AG09309 (cell line): ENCODE data around the gene MYO3B.

Source experiments
- DNase-seq: peaks from one replicate; pipeline ENCODE4 v3.0.0-alpha.2; 2010; ENCODE audit warnings: low read depth
- H3K4me3 ChIP-seq: 2 replicates; pipeline ENCODE4 v1.5.1; 2011; ENCODE audit warnings: mild to moderate bottlenecking, low read depth, low read length, moderate library complexity; ENCODE audit not compliant: control insufficient read depth
- TF ChIP-seq, protein P1 (sequence below): IDR thresholded peaks from 2 replicates; pipeline ENCODE4 v1.5.1; 2011; ENCODE audit warnings: mild to moderate bottlenecking, low read depth, low read length, inconsistent platforms; ENCODE audit not compliant: insufficient read depth, control insufficient read depth; ENCODE audit errors: missing control alignments

The MYO3B gene

GRCh38 chr2:170651624-170652325, 473.8 kb downstream of the MYO3B start:
- no peak overlapping the region for H3K4me3 ChIP-seq

DNA sequence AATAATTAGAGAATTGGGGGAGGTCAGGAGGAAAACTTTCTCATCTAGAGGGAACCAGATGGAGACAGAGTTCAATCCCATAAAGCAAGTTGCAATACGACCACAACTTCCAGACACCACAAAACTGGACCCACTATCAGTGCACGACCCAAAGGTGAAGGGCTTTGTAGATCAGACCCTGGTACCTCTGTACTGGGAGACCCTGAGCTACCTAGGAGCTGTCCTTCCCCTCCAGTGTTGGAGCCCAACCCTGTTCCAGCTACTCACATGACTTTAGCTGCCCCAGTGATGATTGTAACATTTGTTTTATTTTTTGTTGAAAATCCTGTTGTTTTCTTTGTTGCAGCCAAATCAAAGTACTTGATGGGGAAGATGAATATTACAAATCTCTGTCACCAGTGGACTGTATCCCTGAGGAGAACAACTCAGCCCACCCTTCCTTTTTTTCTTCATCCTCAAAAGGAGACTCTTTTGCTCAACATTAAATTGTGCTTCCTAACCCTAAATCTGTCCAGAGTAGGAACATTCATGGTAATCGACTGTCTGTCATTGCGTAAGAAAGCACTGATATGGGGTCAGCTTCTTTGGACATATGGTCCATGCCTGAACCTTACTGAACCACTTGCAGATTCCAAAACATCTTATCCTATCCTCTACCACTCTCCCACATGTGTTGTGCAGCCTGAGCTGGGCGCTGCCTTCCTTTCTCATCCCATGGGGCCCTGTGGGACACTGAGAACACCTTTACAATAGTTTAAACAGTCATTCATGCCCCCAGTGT, 474.9 kb downstream of the MYO3B start:
- TF ChIP-seq, protein P1, sequence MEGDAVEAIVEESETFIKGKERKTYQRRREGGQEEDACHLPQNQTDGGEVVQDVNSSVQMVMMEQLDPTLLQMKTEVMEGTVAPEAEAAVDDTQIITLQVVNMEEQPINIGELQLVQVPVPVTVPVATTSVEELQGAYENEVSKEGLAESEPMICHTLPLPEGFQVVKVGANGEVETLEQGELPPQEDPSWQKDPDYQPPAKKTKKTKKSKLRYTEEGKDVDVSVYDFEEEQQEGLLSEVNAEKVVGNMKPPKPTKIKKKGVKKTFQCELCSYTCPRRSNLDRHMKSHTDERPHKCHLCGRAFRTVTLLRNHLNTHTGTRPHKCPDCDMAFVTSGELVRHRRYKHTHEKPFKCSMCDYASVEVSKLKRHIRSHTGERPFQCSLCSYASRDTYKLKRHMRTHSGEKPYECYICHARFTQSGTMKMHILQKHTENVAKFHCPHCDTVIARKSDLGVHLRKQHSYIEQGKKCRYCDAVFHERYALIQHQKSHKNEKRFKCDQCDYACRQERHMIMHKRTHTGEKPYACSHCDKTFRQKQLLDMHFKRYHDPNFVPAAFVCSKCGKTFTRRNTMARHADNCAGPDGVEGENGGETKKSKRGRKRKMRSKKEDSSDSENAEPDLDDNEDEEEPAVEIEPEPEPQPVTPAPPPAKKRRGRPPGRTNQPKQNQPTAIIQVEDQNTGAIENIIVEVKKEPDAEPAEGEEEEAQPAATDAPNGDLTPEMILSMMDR: no peak
- no peak for DNase-seq
- H3K4me3 ChIP-seq: no peak overlapping the region

More at GRCh38 chr2:170651624-170652325, 473.8 kb downstream of the MYO3B start:
- TF ChIP-seq, protein P1: no peak
- no peak for DNase-seq

DNA sequence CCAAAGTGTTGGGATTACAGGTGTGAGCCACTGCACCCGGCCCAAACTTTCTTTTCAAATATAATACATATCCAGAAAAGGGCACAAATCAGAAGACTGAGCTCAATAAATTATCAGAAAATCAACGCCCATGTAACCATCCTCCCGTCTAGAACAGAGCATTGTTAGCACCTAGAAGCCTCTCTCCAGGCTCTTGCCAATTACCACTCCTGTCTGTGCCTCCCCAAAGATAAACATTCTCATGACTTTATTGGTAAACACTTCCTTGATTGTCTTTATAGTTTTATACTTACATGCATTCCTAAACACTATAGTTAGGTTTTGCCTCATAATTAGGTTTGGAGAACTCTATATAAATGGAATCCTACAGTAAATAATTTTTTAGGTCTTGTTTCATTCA, 478.7 kb downstream of the MYO3B start:
- TF ChIP-seq, protein P1: no peak
- DNase-seq: no peak
- H3K4me3 ChIP-seq: no peak overlapping the region

DNA sequence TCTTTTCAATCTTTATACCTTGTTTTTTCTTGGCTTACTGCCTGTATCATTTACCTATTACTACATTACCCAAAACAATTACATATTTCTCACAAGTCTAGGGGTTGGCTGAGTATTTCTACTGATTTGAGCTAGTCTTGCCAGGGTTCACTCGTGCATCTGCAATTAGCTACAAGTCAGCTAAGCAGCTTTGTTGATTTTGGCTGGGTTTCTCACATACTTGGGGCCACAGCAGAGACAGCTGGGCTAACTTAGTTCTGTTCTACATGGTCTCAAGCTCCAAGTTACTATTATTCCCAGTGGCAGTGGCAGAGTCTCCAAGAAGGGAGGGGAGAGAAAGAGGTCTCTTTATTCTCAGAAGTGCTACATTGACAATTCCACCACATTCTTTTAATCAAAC, 482.5 kb downstream of the MYO3B start:
- no peak for DNase-seq
- TF ChIP-seq, protein P1: no peak
- H3K4me3 ChIP-seq: no peak overlapping the region

DNA sequence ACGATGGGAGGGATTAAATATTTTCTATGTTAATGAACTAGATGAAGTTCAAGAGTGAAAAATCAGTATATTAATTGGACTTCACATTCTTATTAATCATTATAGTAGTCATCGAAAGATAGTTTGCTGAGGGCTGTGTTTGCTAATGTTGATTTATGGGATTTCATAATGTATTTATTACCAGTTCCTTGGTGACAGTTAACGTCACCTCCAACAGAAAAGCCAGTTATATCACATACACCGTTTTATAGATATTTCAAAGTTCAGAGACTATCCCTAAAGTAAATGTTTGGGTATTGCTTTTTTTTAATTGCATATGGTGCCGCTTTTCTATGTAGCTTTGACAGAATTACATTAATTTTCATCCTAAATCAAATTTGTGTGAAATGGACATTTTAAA, 487.8 kb downstream of the MYO3B start:
- TF ChIP-seq, protein P1: no peak
- no peak for DNase-seq

GRCh38 chr2:170669909-170670308, 492.0 kb downstream of the MYO3B start:
- DNase-seq: no peak
- TF ChIP-seq, protein P1: no peak
- H3K4me3 ChIP-seq: no peak overlapping the region

More for the DNA sequence above, 487.8 kb downstream of the MYO3B start:
- no peak overlapping the region for H3K4me3 ChIP-seq

GRCh38 chr2:170670651-170671050, 492.7 kb downstream of the MYO3B start:
- TF ChIP-seq, protein P1: no peak
- no peak for DNase-seq
- H3K4me3 ChIP-seq: no peak overlapping the region
